ENCODE measurements around the gene MIOS. TPM values are rescaled to one million over a fixed set of nuclear protein-coding genes. Genes with fewer than 3 reads are reported as not detected.

Gene MIOS
- total and polyA plus RNA-seq, 2 of the 8 experiments (the other 6 are each of a cell fraction or from before 2014, with no cell fraction given): 15.5 to 50.7 TPM

GRCh38 chr7:7630626-7631329 is 64.1 kb downstream of the MIOS start (continued):
- TF ChIP-seq, protein P1, sequence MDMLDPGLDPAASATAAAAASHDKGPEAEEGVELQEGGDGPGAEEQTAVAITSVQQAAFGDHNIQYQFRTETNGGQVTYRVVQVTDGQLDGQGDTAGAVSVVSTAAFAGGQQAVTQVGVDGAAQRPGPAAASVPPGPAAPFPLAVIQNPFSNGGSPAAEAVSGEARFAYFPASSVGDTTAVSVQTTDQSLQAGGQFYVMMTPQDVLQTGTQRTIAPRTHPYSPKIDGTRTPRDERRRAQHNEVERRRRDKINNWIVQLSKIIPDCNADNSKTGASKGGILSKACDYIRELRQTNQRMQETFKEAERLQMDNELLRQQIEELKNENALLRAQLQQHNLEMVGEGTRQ (IDR thresholded peaks at IDR 0.05; ENCODE audit: low read length): no peak

Data from H1 (cell line).